Erythroblast (primary cell): ENCODE measurements around the gene ZNF879.

Experiments
- GATA1 ChIP-seq: IDR thresholded peaks from 2 replicates; pipeline ENCODE4 v1.6.1; 2011; ENCODE audit warnings: low read depth, mild to moderate bottlenecking, control low read depth, low read length, moderate library complexity
- POLR2A ChIP-seq: IDR thresholded peaks from 2 replicates; pipeline ENCODE4 v1.6.1; 2011; ENCODE audit warnings: mild to moderate bottlenecking, low read length

GRCh38 chr5:178986326-178986960 lies 37.2 kb upstream of the ZNF879 start:
- no peak for TF ChIP-seq POLR2A
- no peak for TF ChIP-seq GATA1
